Activated naive CD4-positive, alpha-beta T cell treated with anti-CD3 and anti-CD28 coated beads, Interleukin-2, amount 50 U/mL, for 24 hours (primary cell): ENCODE data around the gene ZNF593.

Source experiments
- H3K27ac Mint-ChIP-seq: one replicate; pipeline ENCODE4 v1.8.0; 2021; ENCODE audit warnings: mild to moderate bottlenecking, mixed read lengths
- H3K27me3 Mint-ChIP-seq: one replicate; pipeline ENCODE4 v1.8.0; 2021; ENCODE audit warnings: mixed read lengths
- H3K36me3 Mint-ChIP-seq: one replicate; pipeline ENCODE4 v1.8.0; 2021; ENCODE audit warnings: mixed read lengths
- H3K4me1 Mint-ChIP-seq: one replicate; pipeline ENCODE4 v1.8.0; 2021; ENCODE audit warnings: mixed read lengths
- H3K4me3 Mint-ChIP-seq: one replicate; pipeline ENCODE4 v1.8.0; 2021; ENCODE audit warnings: mild to moderate bottlenecking, mixed read lengths
- H3K9me3 Mint-ChIP-seq: one replicate; pipeline ENCODE4 v1.8.0; 2021; ENCODE audit warnings: mixed read lengths

The ZNF593 gene

DNA sequence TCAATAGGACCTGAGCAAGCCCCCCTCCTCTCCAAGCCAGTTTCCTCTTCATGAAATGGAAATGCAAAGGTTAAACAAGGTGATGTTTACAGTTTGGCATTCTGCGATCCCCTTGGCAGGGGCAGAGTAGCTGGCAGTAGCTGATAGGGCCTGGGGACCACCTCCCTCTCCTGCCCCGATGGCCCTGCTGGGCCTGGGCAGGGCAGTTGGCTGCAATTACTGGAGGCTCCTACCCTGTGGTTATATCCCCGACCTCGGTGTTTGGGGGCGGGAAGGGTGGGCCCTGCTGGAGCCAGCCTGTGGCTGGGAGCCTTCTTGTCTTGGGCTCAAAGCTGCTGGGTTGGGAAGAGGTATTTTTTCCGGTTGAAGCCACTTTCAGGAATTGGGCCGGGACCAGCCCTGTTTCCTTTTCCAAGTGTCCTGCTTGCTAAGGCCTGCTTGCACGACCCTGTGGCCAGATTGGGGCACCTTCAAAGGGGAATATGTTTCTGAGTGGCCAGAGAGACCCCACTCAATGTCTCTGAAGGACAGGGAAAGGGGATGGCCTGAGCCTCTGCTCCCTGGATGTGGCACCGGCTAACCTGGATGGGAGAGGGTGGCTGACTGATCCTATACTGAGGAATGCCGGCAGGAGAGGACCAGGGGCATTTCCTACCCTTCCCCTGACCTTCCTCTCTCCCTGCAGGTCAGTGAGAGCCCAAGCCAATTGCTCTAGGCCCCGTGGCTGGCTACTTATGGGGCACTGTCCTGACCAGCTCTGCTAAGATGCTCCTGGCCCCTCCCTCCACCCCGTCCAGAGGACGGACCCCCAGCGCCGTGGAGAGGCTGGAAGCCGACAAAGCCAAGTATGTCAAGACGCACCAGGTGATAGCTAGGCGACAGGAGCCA is 8.9 kb upstream of the ZNF593 start:
- H3K4me1 Mint-ChIP-seq: peaks cover 8% of the 10 kb centered on the region
- H3K36me3 Mint-ChIP-seq: no peaks in the 10 kb centered on the region
- no peak overlapping the region for H3K27ac Mint-ChIP-seq
- H3K27me3 Mint-ChIP-seq: peaks cover 12% of the 10 kb centered on the region
- peak overlapping the region; percentile 36 for H3K4me3 Mint-ChIP-seq
- H3K9me3 Mint-ChIP-seq: no peaks in the 10 kb centered on the region

DNA sequence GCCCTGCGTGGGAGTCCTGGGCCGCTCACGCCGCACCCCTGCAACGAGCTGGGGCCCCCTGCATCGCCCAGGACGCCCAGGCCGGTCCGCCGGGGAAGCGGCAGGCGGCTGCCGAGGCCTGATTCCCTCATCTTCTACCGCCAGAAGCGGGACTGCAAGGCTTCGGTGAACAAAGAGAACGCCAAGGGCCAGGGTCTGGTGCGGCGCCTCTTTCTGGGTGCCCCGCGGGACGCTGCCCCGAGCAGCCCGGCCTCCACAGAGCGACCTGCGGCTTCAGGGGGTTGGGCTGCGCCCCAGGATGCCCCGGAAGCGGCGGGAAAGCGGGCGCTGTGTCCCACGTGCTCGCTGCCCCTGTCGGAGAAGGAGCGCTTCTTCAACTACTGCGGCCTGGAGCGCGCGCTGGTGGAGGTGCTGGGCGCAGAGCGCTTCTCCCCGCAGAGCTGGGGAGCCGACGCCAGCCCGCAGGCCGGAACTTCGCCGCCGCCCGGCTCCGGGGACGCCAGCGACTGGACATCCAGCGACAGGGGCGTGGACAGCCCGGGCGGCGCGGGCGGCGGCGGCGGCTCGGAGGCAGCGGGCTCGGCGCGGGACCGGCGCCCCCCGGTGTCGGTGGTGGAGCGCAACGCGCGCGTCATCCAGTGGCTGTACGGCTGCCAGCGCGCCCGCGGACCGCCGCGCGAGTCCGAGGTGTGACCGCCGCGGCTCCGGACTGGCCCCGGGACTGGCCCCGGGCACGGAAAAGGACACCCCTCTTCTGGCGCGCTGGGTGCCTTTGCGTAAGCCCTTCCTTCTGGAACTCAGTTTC is 8.1 kb upstream of the ZNF593 start:
- H3K27me3 Mint-ChIP-seq: peaks cover 12% of the 10 kb centered on the region
- H3K36me3 Mint-ChIP-seq: no peaks in the 10 kb centered on the region
- H3K27ac Mint-ChIP-seq: no peak overlapping the region

DNA sequence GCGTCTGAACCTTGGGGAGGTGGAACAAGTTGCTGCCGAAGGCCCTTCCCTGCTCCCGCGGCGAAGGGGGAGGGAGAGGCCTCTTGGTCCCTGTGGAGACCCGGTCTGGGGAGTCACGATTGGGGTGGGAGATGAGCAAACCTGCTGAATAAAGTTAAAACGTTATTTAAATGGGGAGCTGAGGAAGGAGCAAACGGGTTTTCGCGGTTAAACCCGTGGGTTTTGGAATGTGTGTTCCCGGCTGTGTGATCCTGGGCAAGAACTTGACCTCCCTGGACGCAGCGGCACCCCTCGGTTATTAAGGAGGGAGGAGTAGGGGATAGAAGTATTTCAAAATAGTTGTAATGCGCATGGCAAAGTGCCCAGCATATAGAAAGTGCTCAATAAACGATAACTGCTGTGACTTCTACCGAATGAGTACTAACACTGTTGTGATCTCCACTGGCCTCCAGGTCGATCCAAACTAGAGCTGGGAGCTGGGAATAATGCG is 7.4 kb upstream of the ZNF593 start:
- Mint-ChIP-seq H3K4me3 (peak overlapping the region; percentile 68), H3K4me1 (peaks cover 5% of the 10 kb centered on the region), H3K9me3 (no peaks in the 10 kb centered on the region), H3K27ac (no peak overlapping the region), H3K36me3 (no peaks in the 10 kb centered on the region), H3K27me3 (peaks cover 12% of the 10 kb centered on the region)

More for the DNA sequence above, 8.1 kb upstream of the ZNF593 start:
- peaks cover 7% of the 10 kb centered on the region for H3K4me1 Mint-ChIP-seq
- peak overlapping the region; percentile 68 for H3K4me3 Mint-ChIP-seq
- no peaks in the 10 kb centered on the region for H3K9me3 Mint-ChIP-seq

- no peak overlapping the region for H3K27ac Mint-ChIP-seq
- no peaks in the 10 kb centered on the region for H3K9me3 Mint-ChIP-seq
- H3K4me3 Mint-ChIP-seq: peak overlapping the region; percentile 33
- no peaks in the 10 kb centered on the region for H3K36me3 Mint-ChIP-seq
- peaks cover 9% of the 10 kb centered on the region for H3K27me3 Mint-ChIP-seq
- H3K4me1 Mint-ChIP-seq: peaks cover 5% of the 10 kb centered on the region
Observed at GRCh38 chr1:26163684-26164035, 6.0 kb upstream of the ZNF593 start.

DNA sequence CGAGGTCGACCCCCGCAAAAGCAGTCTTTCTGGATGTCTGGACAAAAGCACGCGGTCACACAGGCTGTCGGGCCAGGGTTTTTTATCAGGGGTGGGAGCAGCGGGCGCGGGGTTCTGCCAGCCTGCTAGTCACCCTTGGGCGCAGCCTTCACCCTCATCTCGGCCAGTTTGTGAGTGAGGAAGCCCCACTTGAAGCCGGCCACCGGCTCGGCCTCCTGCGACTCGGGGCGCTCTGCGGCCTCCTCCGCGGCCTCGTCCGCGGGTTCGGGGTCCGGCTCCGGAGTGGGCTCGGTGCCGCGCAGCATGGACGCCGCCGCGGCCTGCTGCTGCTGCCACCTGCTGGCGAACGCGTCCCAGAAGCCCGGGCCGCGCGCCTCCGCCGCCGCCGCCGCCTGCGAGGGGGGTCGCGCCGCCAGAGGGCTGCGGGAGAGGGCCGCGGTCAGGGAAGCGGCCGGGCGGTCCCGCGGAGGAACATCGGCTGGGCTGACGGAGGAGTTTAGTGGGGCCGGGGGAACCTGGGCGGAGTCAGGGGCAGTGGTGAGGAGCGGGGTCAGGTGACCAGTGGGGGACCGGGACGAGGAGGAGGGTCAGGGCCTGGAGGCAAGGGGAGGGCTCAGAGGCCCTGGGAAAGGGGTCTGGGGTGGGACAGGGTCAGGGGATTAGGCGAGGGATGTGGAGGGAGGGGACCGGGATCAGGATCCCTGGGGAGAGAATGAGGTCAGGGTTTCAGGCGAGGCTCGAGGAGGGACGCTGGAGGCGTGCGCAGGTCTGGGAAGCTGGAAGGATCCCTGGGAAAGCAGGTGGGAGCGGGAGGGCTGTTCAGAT is 5.5 kb upstream of the ZNF593 start:
- no peak overlapping the region for H3K27ac Mint-ChIP-seq
- peaks cover 5% of the 10 kb centered on the region for H3K4me1 Mint-ChIP-seq
- no peaks in the 10 kb centered on the region for H3K36me3 Mint-ChIP-seq
- H3K27me3 Mint-ChIP-seq: peaks cover 9% of the 10 kb centered on the region
- H3K9me3 Mint-ChIP-seq: no peaks in the 10 kb centered on the region
- H3K4me3 Mint-ChIP-seq: peak overlapping the region; percentile 52

DNA sequence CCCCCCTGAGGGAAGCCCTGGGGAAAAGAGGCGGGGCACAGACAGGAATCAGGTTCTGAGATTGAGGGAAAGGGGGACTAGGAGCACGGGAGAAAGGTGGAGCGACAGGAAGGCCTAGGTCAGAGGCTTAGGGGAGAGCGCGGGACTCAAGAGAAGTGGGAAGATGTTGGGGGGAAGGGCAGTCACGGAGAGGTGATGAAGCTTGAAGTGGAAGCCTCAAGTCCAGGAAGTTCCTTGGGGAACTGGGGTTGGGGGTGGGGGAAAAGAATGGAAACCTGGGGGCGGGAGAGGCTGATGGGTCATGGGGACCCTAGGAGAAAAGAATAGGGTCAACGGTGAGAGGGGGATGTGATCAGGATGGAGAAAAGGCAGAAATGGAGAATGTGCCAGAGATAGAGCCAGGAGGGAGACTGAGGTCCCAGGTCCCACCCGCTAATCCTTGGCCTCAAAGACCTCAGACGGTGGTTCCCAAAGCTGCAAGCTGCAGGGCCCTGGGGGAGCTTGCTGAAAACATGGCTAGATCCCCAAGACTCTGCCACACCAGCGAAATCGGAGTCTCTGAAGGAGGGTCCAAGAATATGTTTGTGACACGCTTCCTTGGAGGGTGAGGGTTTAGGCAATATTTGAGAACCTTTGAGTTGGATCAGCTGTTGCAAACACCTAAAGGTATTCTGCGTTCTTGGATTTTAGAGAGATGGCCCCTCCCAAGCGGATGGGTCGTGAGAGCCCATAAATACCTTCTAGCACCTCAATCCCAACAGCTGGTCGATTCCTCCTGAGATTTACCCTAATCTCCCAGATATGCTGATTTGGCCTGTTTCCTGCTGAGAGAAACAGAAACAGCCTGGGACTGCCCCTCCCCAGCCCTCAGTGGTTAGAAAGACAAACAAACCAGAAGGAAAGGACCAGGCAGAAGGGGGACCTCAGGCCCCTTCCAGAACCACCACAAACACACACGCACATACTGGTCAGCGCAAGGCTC is 4.6 kb upstream of the ZNF593 start:
- Mint-ChIP-seq H3K27me3 (peaks cover 6% of the 10 kb centered on the region), H3K9me3 (no peaks in the 10 kb centered on the region), H3K4me1 (peaks cover 5% of the 10 kb centered on the region), H3K4me3 (peak overlapping the region; percentile 52), H3K27ac (no peak overlapping the region), H3K36me3 (peaks cover under 1% of the 10 kb centered on the region)

DNA sequence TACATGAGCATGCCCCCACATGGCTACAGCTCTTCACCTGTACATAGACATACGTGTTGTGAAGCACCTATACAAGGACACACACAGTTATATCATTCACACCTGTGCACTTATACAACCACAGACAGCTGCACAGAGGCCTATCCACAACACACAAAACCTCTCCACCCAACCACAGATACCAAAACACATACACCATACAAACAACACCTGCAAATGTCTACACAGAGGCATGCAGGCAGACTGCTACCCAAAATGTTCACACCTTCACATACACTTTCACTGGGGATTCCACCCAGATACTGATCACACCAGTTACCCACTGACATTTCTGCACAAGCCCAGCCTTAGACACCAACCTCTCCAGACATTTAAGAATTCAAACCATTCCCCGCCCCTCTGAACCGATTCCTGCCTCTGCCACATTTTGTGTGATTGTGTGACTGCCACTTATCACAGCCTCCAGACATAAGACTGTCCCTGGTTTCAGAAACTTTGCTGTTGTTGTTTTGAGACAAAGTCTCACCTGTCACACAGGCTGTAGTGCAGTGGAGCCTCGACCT is 2.9 kb upstream of the ZNF593 start:
- H3K27me3 Mint-ChIP-seq: peaks cover 6% of the 10 kb centered on the region
- no peak overlapping the region for H3K4me3 Mint-ChIP-seq
- peaks cover 5% of the 10 kb centered on the region for H3K36me3 Mint-ChIP-seq
- H3K4me1 Mint-ChIP-seq: peaks cover 8% of the 10 kb centered on the region
- H3K9me3 Mint-ChIP-seq: no peaks in the 10 kb centered on the region
- no peak overlapping the region for H3K27ac Mint-ChIP-seq

DNA sequence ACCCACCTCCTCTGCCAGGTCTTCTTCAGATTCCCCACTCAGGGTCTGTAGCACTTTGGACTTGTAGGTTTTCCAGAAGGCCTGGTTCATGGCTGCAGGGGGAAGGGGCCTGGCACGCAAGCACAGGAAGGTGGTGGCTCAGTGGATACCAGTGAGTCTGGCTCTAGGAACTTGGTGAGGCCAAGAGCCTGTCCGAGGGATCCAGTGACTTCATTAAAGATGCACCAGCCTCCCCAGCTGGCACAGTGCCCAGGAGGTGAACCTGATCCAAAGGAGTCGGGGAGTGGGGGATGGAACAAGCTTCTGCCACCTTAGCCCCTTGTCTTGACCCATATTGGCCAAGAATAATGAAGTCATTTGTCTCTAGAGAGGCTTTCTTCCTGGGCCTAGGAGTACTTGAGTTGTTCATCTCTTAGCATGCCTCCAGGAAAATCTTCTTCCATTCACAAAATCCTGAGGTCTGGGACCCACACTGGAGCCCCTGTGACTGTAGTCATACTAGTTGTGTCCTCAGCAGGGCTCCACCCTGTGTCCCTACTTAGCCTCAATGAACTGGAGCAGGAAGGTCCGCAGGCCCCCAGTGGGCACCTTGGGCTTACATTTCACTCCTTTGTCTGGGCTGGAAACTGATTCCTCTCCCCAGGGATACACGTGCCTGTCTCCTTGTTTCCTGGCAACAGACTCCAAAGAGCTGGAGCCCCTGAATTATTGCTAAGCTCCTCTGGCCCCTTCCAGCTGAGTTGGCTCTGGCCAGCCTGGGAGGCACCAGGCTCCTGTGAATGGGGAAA is 1.1 kb upstream of the ZNF593 start, which contains the start of gene C1orf232:
TSS of gene C1orf232 (minus strand) at position 554 of the 788 bp plus-strand sequence. CDS start at position 90, 464 bp downstream.
- Mint-ChIP-seq H3K4me1 (peaks cover 3% of the 10 kb centered on the region), H3K4me3 (peak within 1 kb of the TSS; percentile 96), H3K27ac (peak within 1 kb of the TSS; percentile 91), H3K36me3 (peaks cover 5% of the 10 kb centered on the region), H3K27me3 (no peaks in the 10 kb centered on the region), H3K9me3 (no peaks in the 10 kb centered on the region)

DNA sequence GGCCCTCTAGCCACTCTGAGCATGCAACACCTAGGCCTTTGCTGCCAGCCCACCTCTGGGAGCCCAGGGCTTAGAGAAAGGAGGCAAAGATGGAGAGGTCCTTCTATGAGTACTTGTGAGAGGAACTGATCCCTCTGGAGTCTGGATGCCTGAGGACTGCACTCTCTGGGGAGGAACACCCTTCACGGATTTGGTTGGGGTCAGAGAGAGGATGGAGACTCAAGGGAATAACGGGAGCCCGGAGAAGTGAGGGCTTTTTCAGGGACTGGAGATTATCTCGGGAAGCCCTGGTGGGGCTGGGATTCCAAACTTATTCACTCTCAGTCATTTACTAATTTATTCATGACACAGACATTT is 532 bp upstream of the ZNF593 start:
- peak overlapping the region; percentile 80 for H3K27ac Mint-ChIP-seq
- peak overlapping the region; percentile 96 for H3K4me3 Mint-ChIP-seq
- peaks cover 5% of the 10 kb centered on the region for H3K36me3 Mint-ChIP-seq
- no peaks in the 10 kb centered on the region for H3K9me3 Mint-ChIP-seq
- H3K27me3 Mint-ChIP-seq: no peaks in the 10 kb centered on the region
- H3K4me1 Mint-ChIP-seq: peaks cover 3% of the 10 kb centered on the region

- peaks cover 3% of the 10 kb centered on the region for H3K4me1 Mint-ChIP-seq
- H3K36me3 Mint-ChIP-seq: peaks cover 5% of the 10 kb centered on the region
- H3K27ac Mint-ChIP-seq: peak overlapping the region; percentile 77
- H3K9me3 Mint-ChIP-seq: no peaks in the 10 kb centered on the region
- peak overlapping the region; percentile 96 for H3K4me3 Mint-ChIP-seq
- no peaks in the 10 kb centered on the region for H3K27me3 Mint-ChIP-seq
Observed at GRCh38 chr1:26170472-26170821, 739 bp downstream of the ZNF593 start.

- H3K36me3 Mint-ChIP-seq: peaks cover 5% of the 10 kb centered on the region
- H3K27ac Mint-ChIP-seq: no peak within 1 kb of the TSS
- H3K4me1 Mint-ChIP-seq: peaks cover 3% of the 10 kb centered on the region
- peak within 1 kb of the TSS; percentile 96 for H3K4me3 Mint-ChIP-seq
- H3K9me3 Mint-ChIP-seq: no peaks in the 10 kb centered on the region
- no peaks in the 10 kb centered on the region for H3K27me3 Mint-ChIP-seq
Observed at GRCh38 chr1:26171084-26172072, 1.7 kb downstream of the ZNF593 start, which contains the start of gene ZNF593OS. Gene ZNF593OS (minus strand): TSS chr1:26171832. CDS start chr1:26171661, 171 bp downstream.

GRCh38 chr1:26175346-26175745 is 5.6 kb downstream of the ZNF593 start:
- no peak overlapping the region for H3K4me3 Mint-ChIP-seq
- H3K4me1 Mint-ChIP-seq: peaks cover 2% of the 10 kb centered on the region
- H3K36me3 Mint-ChIP-seq: peaks cover 3% of the 10 kb centered on the region
- no peak overlapping the region for H3K27ac Mint-ChIP-seq
- no peaks in the 10 kb centered on the region for H3K27me3 Mint-ChIP-seq
- no peaks in the 10 kb centered on the region for H3K9me3 Mint-ChIP-seq
